Stimulated activated CD4-positive, alpha-beta T cell treated with anti-CD3 and anti-CD28 coated beads, TNF-alpha, amount 100 ng/mL, for 1 hour (primary cell): ENCODE measurements around the gene TMEM63A.
"Not testable (repeated sequence)": the region's sequence is repeated elsewhere in the genome, so short reads cannot be mapped to it uniquely, and the experiment has no call there.

Source experiments
- DNase-seq, 3 donors: peaks; one replicate each; pipeline ENCODE4 v3.0.0-alpha.2; 2020; ENCODE audit warnings: low read depth in 3 of 3, low spot score in 1 of 3

Gene TMEM63A

DNA sequence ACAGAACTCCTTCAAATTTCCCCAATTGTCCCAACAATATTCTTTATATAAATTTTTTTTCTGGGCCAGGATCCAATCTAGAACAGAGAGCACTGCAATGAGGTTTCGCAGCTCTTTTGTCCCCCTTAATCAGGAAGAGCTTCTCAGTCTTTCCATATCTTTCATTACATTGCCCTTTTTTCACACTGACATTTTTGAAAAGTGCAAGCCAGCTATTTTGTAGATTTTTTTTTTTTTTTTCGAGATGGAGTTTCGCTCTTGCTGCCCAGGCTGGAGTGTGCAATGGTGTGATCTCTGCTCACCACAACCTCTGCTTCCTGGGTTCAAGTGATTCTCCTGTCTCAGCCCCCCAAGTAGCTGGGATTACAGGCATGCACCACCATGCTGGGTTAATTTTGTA lies 75.4 kb downstream of the TMEM63A start:
- not testable (repeated sequence) for DNase-seq

DNA sequence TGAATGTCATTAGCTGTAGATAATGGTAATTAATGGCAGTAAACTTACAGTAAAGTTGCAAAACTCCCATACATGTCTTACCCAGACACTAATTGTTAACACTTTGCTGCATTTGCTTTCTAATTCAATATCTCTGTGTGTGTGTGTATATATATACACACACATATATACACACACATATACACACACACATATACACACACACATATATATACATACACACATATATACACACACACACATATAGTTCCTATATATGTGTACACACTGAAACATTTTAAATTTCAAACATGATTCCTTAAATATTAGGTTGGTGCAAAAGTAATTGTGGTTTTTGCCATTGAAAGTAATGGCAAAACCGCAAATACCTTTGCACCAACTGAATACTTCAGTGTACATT lies 75.9 kb downstream of the TMEM63A start:
- no peak for DNase-seq

DNA sequence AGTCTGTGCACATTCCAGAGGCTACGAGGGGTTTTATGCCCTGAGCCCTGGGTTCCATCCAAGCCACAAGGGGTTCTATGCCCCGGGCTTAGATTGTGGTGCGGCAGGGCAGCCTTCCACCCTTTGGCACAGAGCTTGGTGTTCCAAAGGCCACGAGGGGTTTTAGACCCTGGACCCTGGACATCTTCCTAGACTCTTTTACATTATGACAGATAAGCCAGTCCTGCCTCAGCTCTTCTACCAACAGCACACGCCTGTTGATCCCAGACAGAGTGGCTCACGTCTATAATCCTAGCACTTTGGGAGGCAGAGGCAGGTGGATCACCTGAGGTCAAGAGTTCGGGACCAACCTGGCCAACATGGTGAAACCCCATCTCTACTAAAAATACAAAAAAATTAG lies 81.0 kb downstream of the TMEM63A start:
- not testable (repeated sequence) for DNase-seq

DNA sequence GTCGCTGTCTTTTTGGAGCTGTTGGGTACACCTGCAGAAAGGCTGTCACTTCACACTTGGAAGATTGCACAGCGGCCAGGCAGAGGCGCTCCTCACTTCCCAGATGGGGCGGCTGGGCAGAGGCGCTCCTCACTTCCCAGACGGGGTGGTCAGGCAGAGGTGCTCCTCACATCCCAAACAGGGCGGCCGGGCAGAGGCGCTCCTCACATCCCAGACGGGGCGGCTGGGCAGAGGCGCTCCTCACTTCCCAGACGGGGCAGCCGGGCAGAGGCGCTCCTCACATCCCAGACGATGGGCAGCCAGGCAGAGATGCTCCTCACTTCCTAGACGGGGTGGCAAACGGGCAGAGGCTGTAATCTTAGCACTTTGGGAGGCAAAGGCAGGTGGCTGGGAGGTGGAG lies 86.1 kb downstream of the TMEM63A start:
- DNase-seq = not testable (repeated sequence)
